Posterior vena cava (tissue), 2 donors: ENCODE results near the gene GOLGA6L24. TPM values are rescaled to one million over a fixed set of nuclear protein-coding genes. Genes with fewer than 3 reads are reported as not detected.
"Not testable (repeated sequence)": the region's sequence is repeated elsewhere in the genome, so short reads cannot be mapped to it uniquely, and the experiment has no call there.

Experiments used
- DNase-seq: peaks from one replicate; pipeline ENCODE4 v3.0.0-alpha.2; 2020; ENCODE audit warnings: low spot score
- intact Hi-C, 2 donors: fragments of 100-400 bp; cut with DNase I; formaldehyde crosslinking; loops; one replicate each; pipeline versions ENCODE4 v1.14.1 to v1.14.2; 2022 to 2023
- long read RNA-seq, 2 donors: library from polyadenylated mRNA; unstranded; transcript quantifications; one replicate each; pipeline ENCODE4 v2.0.0, GENCODE V29; 2020 to 2021
- total RNA-seq, 2 donors: library from RNA; stranded (reverse); fragmentation: NEBNext Ultra II Directional; extraction: Animal tissue kit (Norgen Biotek cat#: 25700); gene quantifications; one replicate each; pipeline ENCODE4 v1.2.1, GENCODE V29; 2021
- donor health status: DM: yes; HTN: yes; CAD: no.
- donor health status: DM: yes; HTN: yes; CAD: no.

The GOLGA6L24 gene, protein sequence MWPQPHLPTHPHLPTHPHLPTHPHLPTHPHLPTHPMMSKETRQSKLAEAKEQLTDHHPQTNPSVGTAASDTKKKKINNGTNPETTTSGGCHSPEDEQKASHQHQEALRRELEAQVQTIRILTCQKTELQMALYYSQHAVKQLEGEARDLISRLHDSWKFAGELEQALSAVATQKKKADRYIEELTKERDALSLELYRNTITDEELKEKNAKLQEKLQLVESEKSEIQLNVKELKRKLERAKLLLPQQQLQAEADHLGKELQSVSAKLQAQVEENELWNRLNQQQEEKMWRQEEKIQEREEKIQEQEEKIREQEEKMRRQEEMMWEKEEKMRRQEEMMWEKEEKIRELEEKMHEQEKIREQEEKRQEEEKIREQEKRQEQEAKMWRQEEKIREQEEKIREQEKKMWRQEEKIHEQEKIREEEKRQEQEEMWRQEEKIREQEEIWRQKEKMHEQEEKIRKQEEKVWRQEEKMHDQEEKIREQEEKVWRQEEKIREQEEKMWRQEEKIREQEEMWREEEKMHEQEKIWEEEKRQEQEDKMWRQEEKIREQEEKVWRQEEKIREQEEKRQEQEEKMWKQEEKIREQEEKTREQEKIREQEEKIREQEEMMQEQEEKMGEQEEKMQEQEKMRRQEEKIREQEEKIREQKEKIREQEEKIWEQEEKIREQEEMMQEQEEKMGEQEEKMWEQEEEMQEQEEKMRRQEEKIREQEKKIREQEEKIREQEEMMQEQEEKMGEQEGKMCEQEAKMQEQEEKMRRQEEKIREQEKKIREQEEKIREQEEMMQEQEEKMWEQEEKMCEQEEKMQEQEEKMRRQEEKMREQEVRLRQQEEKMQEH
- total RNA-seq: not detected
- long read RNA-seq, donor 1: 0 reads
- long read RNA-seq, donor 2: 0 reads

DNA sequence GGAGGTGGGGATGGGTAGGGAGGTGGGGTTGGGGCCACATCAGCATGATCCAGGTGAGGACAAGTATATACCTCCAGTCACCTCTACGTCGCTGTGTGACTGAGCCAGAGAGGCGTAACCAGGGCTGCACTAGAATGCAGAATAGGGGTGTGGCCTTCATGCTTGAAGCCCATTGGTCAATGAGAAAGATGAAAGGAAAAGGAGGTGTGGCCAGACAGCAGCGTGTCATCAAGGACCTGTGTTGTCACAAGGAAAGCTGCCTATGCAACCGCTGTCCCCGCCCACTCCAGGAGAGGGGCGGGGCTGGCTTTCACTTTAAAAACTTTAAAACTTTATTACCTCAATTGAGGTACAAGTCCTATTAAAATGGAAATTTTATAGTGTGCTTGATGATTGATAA, at the start of gene GOLGA6L24:
Gene GOLGA6L24, minus strand, starts transcription at position 101 of the 400 bp plus-strand sequence. Its CDS starts 61 bp downstream, at position 40.
- intact Hi-C loops, DNase-seq: not testable (repeated sequence)

DNA sequence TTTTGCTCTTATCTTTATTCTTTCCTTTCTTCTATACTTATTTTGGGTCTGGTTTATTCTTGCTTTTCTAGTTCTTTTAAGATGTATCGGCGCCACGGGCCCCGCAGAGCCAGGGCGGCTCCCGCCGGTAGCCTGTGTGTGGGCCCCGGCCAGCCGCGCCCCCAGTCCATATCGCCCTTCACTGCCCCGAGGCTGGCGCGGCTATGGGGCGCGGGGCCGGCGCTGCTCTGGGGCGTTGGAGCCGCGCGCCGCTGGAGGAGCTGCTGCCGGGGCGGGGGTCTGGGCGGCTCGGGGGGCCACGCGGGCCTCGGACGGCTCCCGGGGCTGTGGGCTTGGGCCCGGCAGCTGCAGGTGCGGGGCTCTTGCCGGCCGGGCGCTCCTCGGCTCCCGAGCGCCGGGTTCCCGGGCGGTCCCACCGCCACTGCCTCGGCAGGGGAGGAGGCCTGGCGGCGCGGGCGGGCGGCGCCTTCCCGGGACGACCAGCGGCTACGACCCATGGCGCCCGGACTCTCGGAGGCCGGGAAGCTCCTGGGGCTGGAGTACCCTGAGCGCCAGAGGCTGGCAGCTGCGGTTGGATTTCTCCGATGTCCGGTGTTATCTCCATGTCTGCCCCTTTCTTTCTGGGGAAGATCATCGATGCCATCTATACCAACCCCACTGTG, 45.0 kb upstream of the GOLGA6L24 start:
- DNase-seq, intact Hi-C loops: not testable (repeated sequence)

DNA sequence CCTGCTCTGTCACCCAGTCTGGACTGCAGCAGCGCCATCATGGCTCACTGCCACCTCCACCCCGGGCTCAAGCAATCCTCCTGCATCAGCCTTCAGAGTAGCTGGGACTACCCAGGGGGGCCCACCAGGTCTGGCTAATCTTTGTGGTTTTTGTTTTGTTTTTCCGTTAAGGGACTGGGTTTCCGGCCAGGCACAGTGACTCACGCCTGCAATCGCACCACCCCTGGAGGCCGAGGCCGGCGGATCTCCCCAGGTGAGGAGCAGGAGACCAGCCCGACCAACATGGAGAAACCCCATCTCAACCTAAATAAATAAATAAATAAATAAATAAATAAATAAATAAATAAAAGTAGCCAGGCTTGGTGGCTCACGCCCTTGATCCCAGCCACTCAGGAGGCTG, 38.1 kb upstream of the GOLGA6L24 start:
- DNase-seq, intact Hi-C loops: not testable (repeated sequence)

DNA sequence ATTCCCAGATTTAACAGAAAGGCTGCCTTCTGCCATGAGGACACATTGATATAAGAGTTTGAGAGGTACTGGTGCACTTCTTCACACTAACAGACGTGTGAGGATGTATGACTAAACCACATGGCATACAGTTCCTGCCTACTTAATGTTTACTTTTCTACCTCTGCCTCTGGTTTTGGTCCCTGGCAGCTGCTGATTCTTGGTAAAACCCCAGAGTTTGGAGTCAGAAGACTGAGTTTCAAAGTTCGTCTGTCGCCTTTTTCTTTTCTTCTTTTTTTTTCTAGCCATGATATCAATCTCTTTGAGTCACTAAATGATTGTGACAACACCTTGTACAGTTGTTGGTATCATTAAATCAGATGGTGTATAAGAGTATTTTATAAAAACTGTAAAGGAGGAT, 22.2 kb upstream of the GOLGA6L24 start:
- intact Hi-C loops: not testable (repeated sequence)

DNA sequence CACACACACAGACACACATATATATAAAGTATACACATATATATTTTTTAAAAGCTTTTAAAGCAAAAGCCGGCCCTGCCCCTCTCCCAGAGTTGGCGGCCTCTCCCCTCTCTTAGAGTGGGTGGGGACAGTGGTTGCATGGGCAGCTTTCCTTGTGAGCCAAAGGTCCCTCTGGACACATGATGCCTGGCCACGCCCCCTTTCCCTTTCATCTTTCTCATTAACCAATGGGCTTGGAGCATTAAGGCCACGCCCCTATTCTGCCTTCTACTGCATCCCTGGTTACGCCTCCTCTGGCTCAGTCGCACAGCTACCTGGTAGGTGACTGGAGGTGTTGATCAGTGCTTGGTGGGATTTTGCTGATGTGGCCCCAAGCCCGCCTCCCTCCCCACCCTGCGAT, 20.5 kb upstream of the GOLGA6L24 start, which contains the start of gene GOLGA8F:
Gene GOLGA8F, plus strand, starts transcription at position 301 of the 400 bp plus-strand sequence. Its CDS starts 98 bp downstream, at position 399.
- DNase-seq, intact Hi-C loops: not testable (repeated sequence)

More for the DNA sequence above, 22.2 kb upstream of the GOLGA6L24 start:
- DNase-seq: not testable (repeated sequence)

DNA sequence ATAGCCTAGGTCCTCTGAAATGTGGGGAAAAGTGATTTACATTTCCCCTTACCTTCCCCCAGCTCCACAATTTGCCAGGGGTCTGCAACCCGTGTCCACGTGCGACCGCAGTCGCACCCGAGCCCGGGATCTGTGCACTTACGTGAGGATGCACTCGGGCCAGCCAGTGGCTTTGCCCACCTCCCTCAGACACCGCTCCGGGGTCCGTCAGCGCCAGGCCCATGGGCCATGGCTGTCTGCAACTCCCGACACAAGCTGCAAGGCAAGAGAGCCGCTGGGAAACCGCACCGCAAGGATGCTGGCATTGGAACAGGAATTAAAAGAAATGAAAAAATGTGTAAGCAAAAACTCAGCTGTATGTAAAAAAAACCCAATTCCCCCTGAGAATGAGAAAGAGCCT, 7.6 kb upstream of the GOLGA6L24 start:
- intact Hi-C loops: not testable (repeated sequence)
- DNase-seq: peak; percentile 42

DNA sequence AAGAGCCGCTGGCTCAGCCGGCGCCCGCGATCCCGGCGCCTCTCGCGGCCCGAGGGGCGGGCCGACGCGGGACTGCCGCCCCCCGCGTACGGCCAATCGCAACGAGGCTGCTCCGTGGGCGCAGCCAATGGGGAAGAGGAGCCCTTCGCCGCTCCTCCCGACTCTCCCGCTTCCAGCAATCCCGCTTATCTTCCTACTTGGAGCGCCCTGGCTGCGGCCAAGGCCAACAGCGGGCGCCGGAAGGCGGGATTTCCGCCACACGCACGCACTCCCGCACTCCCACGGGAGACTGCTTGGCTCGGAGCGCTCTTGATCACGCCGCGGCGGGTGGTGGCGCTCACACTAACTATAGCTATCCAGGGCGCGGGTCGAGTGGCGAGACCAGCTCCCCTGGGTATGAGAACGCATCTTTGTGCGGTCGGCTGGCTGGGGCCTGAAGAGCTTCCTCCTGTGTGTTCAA, 35.7 kb downstream of the GOLGA6L24 start, which contains the start of gene HERC2:
Gene HERC2, minus strand, starts transcription at position 51 of the 460 bp plus-strand sequence. CDS start 746 bp downstream, outside the sequence.
- DNase-seq, intact Hi-C loops: not testable (repeated sequence)

DNA sequence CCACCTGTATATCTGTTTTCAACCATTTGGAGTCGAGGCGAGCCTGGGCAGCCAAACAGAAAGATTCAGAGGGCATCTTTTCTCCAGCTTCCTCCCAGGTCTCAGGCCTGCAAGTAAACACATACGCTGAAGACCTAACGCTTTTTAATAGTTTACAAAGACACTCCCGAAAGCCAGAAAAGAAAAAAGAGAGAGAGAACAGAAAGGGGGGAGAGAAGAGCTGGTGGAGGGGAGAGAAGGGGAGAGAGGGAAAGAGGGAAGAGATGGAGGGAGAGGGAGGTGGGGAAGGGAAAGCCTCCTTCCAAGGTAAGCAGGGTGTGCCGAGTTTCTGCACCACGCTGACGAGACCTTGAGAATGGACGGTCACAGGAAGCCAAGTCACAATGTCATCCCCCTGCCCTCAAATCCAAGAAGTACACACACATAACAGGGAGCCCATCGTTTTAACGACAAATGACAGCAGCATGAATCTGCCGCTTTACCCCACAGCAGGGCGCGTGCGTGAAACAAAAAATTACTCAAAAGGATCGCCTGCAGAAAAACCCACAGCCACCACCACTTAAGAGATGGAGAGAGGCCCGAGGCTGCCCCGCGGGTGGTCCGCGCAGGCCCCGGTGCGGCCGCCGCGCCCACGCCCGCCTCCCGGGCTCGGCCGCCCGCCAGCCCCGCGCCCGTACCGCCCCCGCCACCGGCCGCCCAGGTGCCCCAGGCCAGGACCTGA, 36.4 kb downstream of the GOLGA6L24 start:
- not testable (repeated sequence) for DNase-seq

DNA sequence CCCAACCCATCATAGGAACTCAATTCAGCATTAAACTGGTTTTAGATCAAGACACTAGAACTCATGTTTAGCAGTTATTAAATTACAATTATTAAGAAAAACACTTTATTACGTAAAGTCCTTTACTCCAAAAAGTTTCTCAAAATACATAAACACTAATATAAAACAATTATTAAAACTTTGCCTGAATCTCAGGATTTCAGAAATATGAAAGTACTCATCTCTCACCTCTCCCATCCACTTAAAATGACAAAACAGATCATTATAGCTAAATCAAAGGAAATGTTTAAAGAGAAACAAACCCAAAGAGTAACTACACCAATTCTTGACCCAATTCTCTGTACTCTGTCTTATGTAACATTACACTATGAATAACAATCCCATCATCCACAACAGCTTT, 38.2 kb downstream of the GOLGA6L24 start:
- DNase-seq, intact Hi-C loops: not testable (repeated sequence)

More for the DNA sequence above, 36.4 kb downstream of the GOLGA6L24 start:
- intact Hi-C loops: not testable (repeated sequence)

DNA sequence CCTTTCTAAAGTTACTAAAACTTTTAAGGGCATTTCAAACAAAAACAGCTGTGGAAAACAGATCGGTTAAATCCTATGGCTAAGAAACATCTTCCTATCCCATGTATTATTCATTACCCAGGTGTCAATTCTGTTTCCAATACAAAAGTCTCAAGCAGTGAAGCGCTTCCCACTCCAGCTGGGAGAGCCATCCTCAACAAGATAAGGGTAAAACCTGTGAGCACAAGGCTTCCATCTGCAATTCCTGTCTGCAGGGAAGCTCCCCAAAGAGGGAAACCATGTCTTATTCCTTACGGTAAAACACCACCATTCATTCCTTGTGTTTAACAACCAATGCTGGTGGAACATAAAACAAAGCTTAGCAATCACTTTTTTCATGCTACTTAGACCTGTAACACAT, 39.1 kb downstream of the GOLGA6L24 start:
- DNase-seq, intact Hi-C loops: not testable (repeated sequence)

DNA sequence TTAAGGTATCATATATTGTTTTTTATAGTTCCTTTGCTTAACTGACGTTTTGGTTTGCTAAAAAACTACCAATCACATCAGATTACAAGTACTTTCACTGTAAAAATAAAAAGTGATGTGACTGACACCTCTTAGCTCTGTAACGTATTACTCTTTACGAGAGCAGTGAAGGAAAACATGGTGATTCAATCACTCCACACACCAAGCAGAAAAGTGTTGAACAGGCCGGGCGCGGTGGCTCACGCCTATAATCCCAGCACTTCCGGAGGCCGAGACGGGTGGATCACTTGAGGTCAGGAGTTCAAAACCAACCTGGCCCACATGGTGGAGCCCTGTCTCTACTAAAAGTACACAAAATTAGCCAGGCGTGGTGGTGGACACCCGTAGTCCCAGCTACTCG, 39.8 kb downstream of the GOLGA6L24 start:
- intact Hi-C loops, DNase-seq: not testable (repeated sequence)

DNA sequence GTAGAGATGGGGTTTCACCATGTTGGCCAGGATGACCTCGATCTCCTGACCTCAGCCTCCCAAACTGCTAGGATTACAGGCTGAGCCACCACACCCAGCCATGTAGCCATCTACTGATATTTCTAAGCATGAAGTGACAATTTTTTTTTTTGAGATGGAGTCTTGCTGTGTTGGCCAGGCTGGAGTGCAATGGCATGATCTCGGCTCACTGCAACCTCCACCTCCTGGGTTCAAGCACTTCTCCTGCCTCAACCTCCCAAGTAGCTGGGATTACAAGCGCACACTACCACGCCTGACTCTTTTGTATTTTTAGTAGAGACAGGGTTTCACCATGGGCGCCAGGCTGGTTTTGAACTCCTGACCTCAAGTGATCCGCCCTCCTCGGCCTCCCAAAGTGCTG, 40.9 kb downstream of the GOLGA6L24 start:
- DNase-seq, intact Hi-C loops: not testable (repeated sequence)

DNA sequence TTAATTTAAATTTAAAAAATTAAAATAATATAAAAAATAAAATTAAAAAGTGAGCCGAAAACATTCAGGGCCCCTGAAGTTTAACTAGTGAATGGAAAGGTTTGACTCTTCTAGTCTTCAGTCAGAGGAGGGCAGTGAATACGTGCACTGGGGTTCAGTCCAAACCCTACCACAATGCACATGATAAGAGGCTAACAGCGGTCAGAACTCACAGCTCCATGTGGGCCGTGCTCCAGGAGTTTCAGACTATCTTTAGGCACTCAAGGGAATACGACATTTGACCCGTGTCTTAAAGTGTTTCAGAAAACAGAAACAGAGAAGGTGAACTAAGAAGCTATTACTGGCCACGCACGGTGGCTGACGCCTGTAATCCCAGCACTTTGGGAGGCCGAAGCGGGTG, 47.4 kb downstream of the GOLGA6L24 start:
- intact Hi-C loops, DNase-seq: not testable (repeated sequence)

DNA sequence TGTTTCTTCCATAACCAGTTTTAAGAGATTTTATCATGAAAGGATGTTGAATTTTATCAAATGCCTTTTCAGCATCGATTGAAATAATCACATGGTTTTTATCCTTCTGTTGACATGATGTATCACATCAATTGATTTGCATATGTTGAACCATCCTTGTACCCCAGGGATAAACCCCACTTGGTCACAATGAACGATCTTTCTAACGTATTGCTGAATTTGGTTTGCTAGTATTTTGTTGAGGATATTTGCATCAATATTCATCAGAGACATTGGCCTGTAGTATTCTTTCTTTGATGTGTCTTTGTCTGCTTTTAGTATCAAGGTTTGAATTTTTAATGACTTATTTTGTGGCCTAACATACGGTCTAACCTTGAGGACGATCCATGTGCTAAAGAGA, 49.2 kb downstream of the GOLGA6L24 start:
- not testable (repeated sequence) for DNase-seq

More for the DNA sequence above, 49.2 kb downstream of the GOLGA6L24 start:
- intact Hi-C loops: not testable (repeated sequence)
